Common myeloid progenitor, CD34-positive (primary cell): ENCODE results near the gene ISG15.

Experiments used
- CTCF ChIA-PET: fragments of 350-600 bp; sonication (Branson Sonifier 250); formaldehyde crosslinking; loops from one replicate; lab custom pipeline; 2021; ENCODE audit warnings: antibody characterized with exemption; lab: Charles Lee
- POLR2A ChIA-PET: fragments of 350-600 bp; sonication (Branson Sonifier 250); formaldehyde crosslinking; loops from one replicate; lab custom pipeline; 2021; ENCODE audit warnings: antibody characterized with exemption; lab: Charles Lee
- DNase-seq, 3 donors: peaks; one replicate each; pipeline versions ENCODE4 v3.0.0 to v3.0.0-alpha.2; 2013
- H3K27ac ChIP-seq, 2 experiments: 1 replicate in 1 of 2; 2 replicates in 1 of 2; pipeline ENCODE4 v1.7.0; 2013; ENCODE audit warnings: inconsistent platforms in 2 of 2, low read length in 2 of 2, mild to moderate bottlenecking in 2 of 2, low read depth in 1 of 2, moderate library complexity in 1 of 2; ENCODE audit not compliant: severe bottlenecking in 2 of 2, insufficient read depth in 1 of 2, poor library complexity in 1 of 2
- H3K27me3 ChIP-seq, 5 experiments: replicated peaks in 2 of 5; 1 replicate in 3 of 5; 2 replicates in 2 of 5; pipeline versions ENCODE4 v1.6.1 to v1.7.0; 2013; ENCODE audit warnings: low read length in 4 of 5, mild to moderate bottlenecking in 2 of 5, moderate library complexity in 2 of 5, inconsistent platforms in 1 of 5; ENCODE audit not compliant: insufficient read depth in 5 of 5, control insufficient read depth in 4 of 5
- H3K36me3 ChIP-seq, 4 experiments: 1 replicate in 2 of 4; 2 replicates in 2 of 4; pipeline versions ENCODE4 v1.6.1 to v1.7.0; 2013; ENCODE audit warnings: low read length in 3 of 4, control low read depth in 1 of 4, mild to moderate bottlenecking in 1 of 4; ENCODE audit not compliant: control insufficient read depth in 4 of 4, insufficient read depth in 4 of 4
- H3K4me1 ChIP-seq, 4 experiments: 1 replicate in 3 of 4; 2 replicates in 1 of 4; pipeline versions ENCODE4 v1.6.1 to v1.7.1; 2013; ENCODE audit warnings: low read length in 3 of 4, mild to moderate bottlenecking in 3 of 4, control low read depth in 1 of 4, inconsistent platforms in 1 of 4, moderate library complexity in 1 of 4; ENCODE audit not compliant: control insufficient read depth in 4 of 4, insufficient read depth in 4 of 4; ENCODE audit errors: control extremely low read depth in 1 of 4
- H3K4me3 ChIP-seq, 7 experiments: 1 replicate in 4 of 7; 2 replicates in 3 of 7; pipeline versions ENCODE4 v1.5.1 to v1.7.0; 2013; ENCODE audit warnings: mild to moderate bottlenecking in 7 of 7, low read length in 6 of 7, moderate library complexity in 6 of 7, inconsistent platforms in 2 of 7, low read depth in 2 of 7, control low read depth in 1 of 7; ENCODE audit not compliant: insufficient read depth in 4 of 7, control insufficient read depth in 1 of 7; ENCODE audit errors: extremely low read depth in 1 of 7
- H3K9me3 ChIP-seq, 5 experiments: 1 replicate in 4 of 5; 2 replicates in 1 of 5; pipeline versions ENCODE4 v1.6.1 to v1.7.1; 2013; ENCODE audit warnings: low read length in 4 of 5, mild to moderate bottlenecking in 2 of 5, inconsistent platforms in 1 of 5, low read depth in 1 of 5, moderate library complexity in 1 of 5; ENCODE audit not compliant: control insufficient read depth in 4 of 5, insufficient read depth in 2 of 5; ENCODE audit errors: control extremely low read depth in 1 of 5
- WGBS: methylation state at CpG from one replicate; pipeline ENCODE4 v1.1.5; 2013; ENCODE audit not compliant: insufficient coverage; 5-methylcytosine and 5-hydroxymethylcytosine counted together

ISG15 gene

GRCh38 chr1:1023700-1024099, 10.4 kb downstream of the ISG15 start:
- H3K4me3 ChIP-seq: no peak overlapping the region
- WGBS: 83% methylated on average over 11 of the region's 13 CpGs
- ChIA-PET CTCF (interaction anchor here (1.0 to 1.6 kb wide), 3 partner anchors 10 to 39 kb away, joined by 3 to 5 read pairs (median 3); no protein-coding TSS in a partner anchor), POLR2A (no interaction called here)
- no peak overlapping the region for H3K27ac ChIP-seq
- no peaks in the 10 kb centered on the region for H3K36me3 ChIP-seq
- H3K27me3 ChIP-seq: peaks cover 0 to 46% (median 8%) of the 10 kb centered on the region in 5 experiments
- no peaks in the 10 kb centered on the region for H3K9me3 ChIP-seq
- no peak for DNase-seq
- H3K4me1 ChIP-seq: peaks cover 0 to 19% (median 17%) of the 10 kb centered on the region in 4 experiments

DNA sequence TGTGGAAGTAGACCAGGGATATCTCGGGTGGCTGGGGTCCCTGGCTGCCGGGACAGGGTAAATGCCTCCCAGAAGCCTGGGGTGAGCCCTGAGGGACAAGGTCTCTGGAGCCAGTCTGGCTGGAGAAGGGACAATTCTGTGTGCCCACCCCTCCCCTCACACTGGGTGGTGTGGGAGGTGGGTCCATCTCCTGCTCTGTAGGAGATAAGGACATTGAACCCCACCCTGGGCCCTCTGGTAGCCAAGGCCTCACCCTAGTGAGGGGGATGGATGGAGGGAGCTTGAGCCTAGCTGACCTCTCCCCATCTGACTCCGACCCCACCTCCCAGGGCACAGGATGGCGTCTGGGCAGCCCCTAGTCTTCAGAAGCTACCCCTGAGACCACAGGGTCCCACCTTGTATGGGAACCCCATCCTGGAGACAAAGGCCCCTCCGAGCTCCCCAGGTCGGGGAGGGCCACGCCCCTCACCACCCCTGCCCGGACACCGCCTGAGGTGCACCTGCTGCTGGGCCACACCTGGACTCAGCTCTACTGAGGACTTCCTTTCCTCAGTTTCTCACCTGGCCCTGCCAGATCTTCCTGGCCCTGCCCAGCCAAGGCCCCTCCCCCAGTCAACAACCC, 11.0 kb downstream of the ISG15 start:
- Histone ChIP-seq H3K4me1 (peaks cover 0 to 17% (median 14%) of the 10 kb centered on the region in 4 experiments), H3K36me3 (no peaks in the 10 kb centered on the region), H3K27me3 (peaks cover 0 to 46% (median 8%) of the 10 kb centered on the region in 5 experiments), H3K9me3 (no peaks in the 10 kb centered on the region), H3K4me3 (no peak overlapping the region), H3K27ac (no peak overlapping the region)
- WGBS: 95% methylated on average over 8 of the region's 9 CpGs
- no peak for DNase-seq
- POLR2A ChIA-PET: no interaction called here
- CTCF ChIA-PET: interaction anchor here (1.0 to 1.6 kb wide), 4 partner anchors 9 to 41 kb away, joined by 3 to 5 read pairs (median 4); no protein-coding TSS in a partner anchor

DNA sequence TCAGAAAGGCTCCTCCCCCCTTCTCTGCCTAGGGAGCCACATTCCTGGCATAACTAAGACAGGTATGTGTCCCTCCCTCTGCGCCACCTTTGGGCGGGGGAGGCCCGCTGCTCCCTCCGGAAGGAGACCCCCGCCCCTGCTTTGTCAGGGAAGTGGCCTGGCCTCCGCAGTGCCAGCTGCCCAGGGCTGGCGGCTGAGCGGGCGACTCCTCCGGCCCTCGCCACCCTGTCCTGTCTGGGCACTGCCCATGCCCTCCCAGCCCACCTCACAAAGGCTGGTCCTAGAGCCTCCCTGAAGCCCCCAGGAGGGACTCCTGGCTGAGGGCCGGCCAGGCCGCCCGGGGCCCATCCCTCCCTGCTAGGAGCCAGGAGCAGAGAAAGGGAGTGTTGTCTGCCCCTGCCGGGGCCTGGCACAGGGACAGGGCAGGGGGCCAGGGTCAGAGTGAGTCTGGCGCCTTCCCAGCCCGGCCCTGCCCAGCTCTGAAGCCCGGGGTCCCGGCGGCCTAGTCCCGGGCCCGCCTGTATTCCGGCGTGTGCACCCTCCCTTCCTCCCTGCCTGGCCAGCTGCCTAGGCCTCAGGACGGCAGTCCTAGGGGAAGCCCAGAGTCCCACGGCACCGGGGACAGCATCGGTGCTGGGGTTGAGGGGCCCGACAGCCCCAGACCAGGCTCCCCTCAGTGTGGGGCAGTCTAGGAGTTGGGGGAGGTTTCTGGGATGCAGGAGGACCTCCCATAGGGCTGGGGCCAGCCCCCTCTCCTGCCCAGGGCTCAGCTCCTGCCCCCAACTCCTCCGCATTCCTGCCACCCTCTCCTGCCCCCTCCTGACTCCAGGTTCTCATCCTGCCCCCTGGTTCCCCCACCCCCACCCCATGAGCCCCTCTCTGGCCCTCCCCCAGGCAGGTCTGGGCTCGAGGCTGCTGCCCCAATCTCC, 11.7 kb downstream of the ISG15 start:
- ChIA-PET CTCF (interaction anchor here (1.3 to 1.6 kb wide), 2 partner anchors 21 to 42 kb away, joined by 5 read pairs; no protein-coding TSS in a partner anchor), POLR2A (no interaction called here)
- no peak for DNase-seq
- no peak overlapping the region for H3K27ac ChIP-seq
- no peaks in the 10 kb centered on the region for H3K36me3 ChIP-seq
- H3K4me1 ChIP-seq: peaks cover 0 to 16% (median 13%) of the 10 kb centered on the region in 4 experiments
- no peak overlapping the region for H3K4me3 ChIP-seq
- H3K9me3 ChIP-seq: no peaks in the 10 kb centered on the region
- WGBS: 95% methylated on average over 19 of the region's 31 CpGs
- peaks cover 0 to 44% (median 8%) of the 10 kb centered on the region in 5 experiments for H3K27me3 ChIP-seq

- Histone ChIP-seq H3K36me3 (no peaks in the 10 kb centered on the region), H3K4me1 (peaks cover 0 to 12% (median 10%) of the 10 kb centered on the region in 4 experiments), H3K4me3 (no peak overlapping the region), H3K9me3 (no peaks in the 10 kb centered on the region), H3K27me3 (peaks cover 0 to 38% (median 8%) of the 10 kb centered on the region in 5 experiments), H3K27ac (no peak overlapping the region)
- ChIA-PET POLR2A (no interaction called here), CTCF (no interaction called here)
- 93% methylated on average over 7 of the region's 10 CpGs for WGBS
- no peak for DNase-seq
Measured at GRCh38 chr1:1025730-1026129, 12.4 kb downstream of the ISG15 start.

DNA sequence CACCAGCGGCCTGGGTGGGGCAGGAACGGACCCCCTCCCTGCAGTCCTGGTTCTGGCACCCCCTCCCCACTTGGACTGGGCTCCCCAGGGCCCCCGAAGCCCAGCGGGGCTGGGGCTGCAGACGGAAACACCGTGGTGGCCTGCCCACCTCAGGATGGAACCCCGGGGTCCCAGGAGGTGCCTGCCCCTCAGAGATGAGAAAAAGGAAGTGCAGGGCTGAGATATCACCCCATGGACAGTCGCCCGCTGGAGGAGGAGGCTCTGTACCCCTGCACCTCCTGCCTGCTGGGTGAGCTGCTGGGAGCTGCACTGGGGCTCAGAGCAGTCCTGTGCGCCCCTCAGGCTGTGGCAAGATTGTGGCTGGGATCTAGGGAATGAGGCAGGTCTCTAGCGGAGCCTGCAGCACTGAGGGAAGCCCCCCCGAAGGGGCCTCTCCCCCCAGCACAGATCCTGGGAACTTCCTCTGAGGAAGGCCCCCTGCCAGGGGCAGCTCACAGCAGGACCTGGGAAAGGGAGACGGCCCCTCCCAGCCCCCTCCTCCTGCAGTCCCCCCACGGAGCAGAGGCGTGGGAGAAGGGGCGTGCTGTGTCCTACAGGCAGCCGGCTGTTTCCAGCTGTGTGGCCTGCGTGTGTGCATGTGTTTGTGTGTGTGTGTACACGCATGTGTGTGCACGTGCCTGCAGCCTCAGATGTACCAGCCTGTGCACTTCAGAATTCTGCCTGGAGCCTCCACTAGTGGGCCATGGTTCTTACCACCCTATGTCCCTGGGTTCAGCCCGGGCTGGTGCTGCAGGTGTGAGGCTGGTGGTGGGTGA, 13.5 kb downstream of the ISG15 start:
- H3K36me3 ChIP-seq: no peaks in the 10 kb centered on the region
- DNase-seq: no peak
- H3K27me3 ChIP-seq: peaks cover 0 to 36% (median 6%) of the 10 kb centered on the region in 5 experiments
- H3K9me3 ChIP-seq: no peaks in the 10 kb centered on the region
- H3K27ac ChIP-seq: no peak overlapping the region
- whole genome bisulfite sequencing: 36% methylated on average over 11 of the region's 21 CpGs
- CTCF ChIA-PET: interaction anchor here (0.8 to 0.9 kb wide), 2 partner anchors 24 to 29 kb away, joined by 3 read pairs; no protein-coding TSS in a partner anchor
- H3K4me3 ChIP-seq: no peak overlapping the region
- POLR2A ChIA-PET: no interaction called here
- H3K4me1 ChIP-seq: peaks cover 0 to 5% (median 2%) of the 10 kb centered on the region in 4 experiments

DNA sequence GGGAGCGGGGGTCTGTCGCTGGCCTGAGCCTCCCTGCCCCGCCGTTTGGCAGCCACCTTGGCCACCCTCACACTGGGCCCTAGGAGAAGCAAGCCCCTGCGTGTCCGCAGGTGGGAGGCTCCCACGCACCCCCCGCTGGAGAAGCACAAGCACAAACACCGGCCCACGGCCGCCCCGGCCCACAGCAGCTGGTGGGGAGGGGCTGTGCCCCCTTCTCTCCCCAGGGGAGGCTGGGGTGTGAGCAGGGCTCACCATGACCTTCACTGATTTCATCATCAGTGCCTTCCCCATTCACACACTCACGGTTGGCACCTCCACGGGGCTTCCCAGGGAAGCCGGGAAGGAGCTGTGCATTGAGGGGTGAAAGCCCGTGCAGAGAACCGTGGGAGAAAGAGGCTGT, 14.5 kb downstream of the ISG15 start:
- ChIA-PET CTCF (interaction anchor here (0.8 kb wide), 1 partner anchor 36 kb away, joined by 3 read pairs; no protein-coding TSS in a partner anchor), POLR2A (no interaction called here)
- H3K4me3 ChIP-seq: no peak overlapping the region
- no peak for DNase-seq
- no peaks in the 10 kb centered on the region for H3K36me3 ChIP-seq
- H3K27me3 ChIP-seq: peaks cover 0 to 36% (median under 1%) of the 10 kb centered on the region in 5 experiments
- H3K9me3 ChIP-seq: no peaks in the 10 kb centered on the region
- 90% methylated on average over 14 of the region's 17 CpGs for WGBS
- H3K27ac ChIP-seq: no peak overlapping the region
- peaks cover 0 to 7% (median 5%) of the 10 kb centered on the region in 4 experiments for H3K4me1 ChIP-seq
